Activated naive CD4-positive, alpha-beta T cell treated with Interleukin-2 at 50 U/mL for 16 hours (primary cell): ENCODE measurements around the gene MYBBP1A.

ENCODE experiments used
- DNase-seq: peaks from one replicate; pipeline ENCODE4 v3.0.0-alpha.2; 2020

The MYBBP1A gene

DNA sequence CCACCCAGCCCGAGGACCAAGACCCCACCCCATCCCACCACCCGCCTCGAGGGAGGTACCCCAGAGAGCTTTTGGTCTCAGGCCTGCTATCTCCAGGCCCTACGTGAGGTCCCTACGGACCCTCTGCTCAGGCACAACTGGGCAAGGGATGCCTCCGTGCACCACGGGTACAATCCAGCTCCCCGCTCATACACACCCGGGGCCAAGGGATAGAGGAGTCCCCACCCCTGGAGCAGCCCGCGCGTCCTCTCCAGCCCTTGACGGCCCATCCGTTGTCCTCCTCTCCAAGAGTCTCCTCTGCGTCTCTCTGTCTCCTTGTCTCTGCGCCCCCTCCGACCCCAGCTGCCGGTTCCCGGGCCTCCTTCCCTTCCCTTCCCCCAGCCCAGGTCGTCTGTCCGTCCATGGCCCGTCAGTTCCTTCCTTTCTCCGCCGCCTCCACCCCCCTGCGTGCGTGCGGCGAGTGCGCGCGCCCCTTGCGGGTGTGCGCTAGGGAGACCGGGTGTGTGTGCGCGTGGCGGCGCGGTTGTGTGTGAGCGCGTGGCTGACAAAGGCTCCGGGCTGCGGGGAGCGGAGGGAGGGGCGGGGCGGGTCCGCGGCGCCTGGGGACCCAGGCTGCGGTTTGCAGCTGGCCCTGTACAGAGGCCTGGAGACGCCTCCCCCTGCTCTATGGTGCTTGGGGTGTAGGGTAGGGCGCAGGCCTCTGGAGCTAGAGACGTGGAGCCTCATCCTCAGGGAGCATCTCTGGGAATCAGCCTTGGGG, 55.6 kb downstream of the MYBBP1A start:
- DNase-seq = peak; percentile 35

DNA sequence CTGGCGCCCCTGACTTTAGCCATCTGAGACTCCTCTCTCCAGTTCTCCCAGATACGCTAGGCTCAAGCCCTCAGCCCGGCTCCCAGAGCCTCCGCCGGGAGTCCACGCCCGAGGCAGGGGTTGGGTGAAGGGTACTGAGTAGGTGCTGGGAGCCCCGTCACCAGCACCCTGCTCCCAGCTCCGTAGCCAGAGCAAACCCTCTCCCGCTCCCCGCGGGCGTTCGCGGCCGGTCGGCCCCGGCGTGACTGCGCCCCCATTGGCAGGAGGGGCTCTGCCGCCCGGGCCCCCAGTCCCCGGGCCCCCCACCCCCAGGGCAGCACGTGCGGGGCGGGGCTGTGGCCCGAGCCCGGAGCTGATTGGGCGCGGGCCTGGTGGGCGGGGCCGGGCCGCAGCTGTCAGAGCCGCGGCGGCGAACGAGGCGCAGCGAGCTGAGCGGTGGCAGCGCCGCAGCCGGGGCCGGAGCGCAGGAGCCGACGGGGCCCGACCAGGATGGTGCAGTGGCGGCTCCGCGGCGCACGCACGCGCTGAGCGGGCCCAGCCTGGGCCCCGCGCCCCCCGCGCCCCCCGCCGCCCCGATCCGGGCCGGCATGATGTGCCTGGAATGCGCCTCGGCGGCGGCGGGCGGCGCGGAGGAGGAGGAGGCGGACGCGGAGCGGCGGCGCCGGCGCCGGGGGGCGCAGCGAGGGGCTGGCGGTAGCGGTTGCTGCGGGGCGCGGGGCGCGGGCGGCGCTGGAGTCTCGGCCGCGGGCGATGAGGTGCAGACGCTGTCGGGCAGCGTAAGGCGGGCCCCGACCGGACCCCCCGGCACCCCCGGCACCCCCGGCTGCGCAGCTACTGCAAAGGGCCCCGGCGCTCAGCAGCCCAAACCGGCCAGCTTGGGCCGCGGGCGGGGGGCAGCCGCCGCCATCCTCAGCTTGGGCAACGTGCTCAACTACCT, 56.5 kb downstream of the MYBBP1A start, which contains the start of gene SPNS2:
Gene SPNS2, plus strand, starts transcription at position 421 of the 937 bp plus-strand sequence. Its CDS starts 167 bp downstream, at position 588.
- peak; percentile 70 for DNase-seq

- DNase-seq = no peak
Observed at GRCh38 chr17:4497101-4497824, 57.9 kb downstream of the MYBBP1A start.

- no peak for DNase-seq
Observed at GRCh38 chr17:4492721-4493561, 62.2 kb downstream of the MYBBP1A start.

- no peak for DNase-seq
Observed at GRCh38 chr17:4490637-4491061, 64.5 kb downstream of the MYBBP1A start.

GRCh38 chr17:4490109-4490591, 65.0 kb downstream of the MYBBP1A start:
- DNase-seq = no peak

- DNase-seq = no peak
Observed at GRCh38 chr17:4488989-4489595, 66.1 kb downstream of the MYBBP1A start.
